HCT116 (cell line): ENCODE results near the gene PLSCR1. TPM values are rescaled to one million over a fixed set of nuclear protein-coding genes. Genes with fewer than 3 reads are reported as not detected.

ENCODE experiments used
- ATAC-seq: fragments of 200-7000 bp; cut with Tn5 transposase; 2 replicates; pipeline ENCODE4 v1.9.1; 2020; ENCODE audit warnings: mild to moderate bottlenecking, moderate library complexity
- BruUV-seq: library from RNA; stranded (reverse); fragments of 400-500 nt; replicated peaks from 2 replicates; lab custom pipeline; 2021; lab: Mats Ljungman, UMichigan
- CTCF ChIA-PET: fragments of 300-600 bp; sonication (Branson Sonifier 250); formaldehyde crosslinking; loops from one replicate; lab custom pipeline; 2021; ENCODE audit warnings: antibody characterized with exemption; lab: Charles Lee
- POLR2A ChIA-PET: fragments of 300-600, 350-600 bp; sonication (Branson Sonifier 250); formaldehyde crosslinking; loops from one replicate; lab custom pipeline; 2021; ENCODE audit warnings: antibody characterized with exemption; lab: Charles Lee
- RAD21 ChIA-PET, 2 experiments: fragments of 300-600 bp; sonication (Branson Sonifier 250); formaldehyde crosslinking; loops; one replicate each; lab custom pipeline; 2023; ENCODE audit warnings: low total read pairs in 2 of 2; ENCODE audit not compliant: uncharacterized antibody in 2 of 2, unreplicated experiment in 2 of 2, low non-redundant PET in 1 of 2; lab: Charles Lee
- DNase-seq: peaks from one replicate; pipeline ENCODE4 v3.0.0-alpha.2; 2010; ENCODE audit warnings: low read depth, low spot score
- H2AFZ ChIP-seq: fragments of 200-600 bp; shearing (Covaris generic), sonication (generic); 2 replicates; pipeline ENCODE4 v1.6.1; 2017; ENCODE audit warnings: low read depth, mixed run types, mixed read lengths, antibody characterized with exemption, low read length; ENCODE audit not compliant: poor library complexity, severe bottlenecking
- H3K27ac ChIP-seq: 2 replicates; pipeline ENCODE4 v1.5.1; 2012; ENCODE audit warnings: low read depth, low read length
- H3K27me3 ChIP-seq: fragments of 200-600 bp; sonication (generic); 2 replicates; pipeline ENCODE4 v1.6.1; 2016; ENCODE audit warnings: mixed run types, low read length, mixed read lengths; ENCODE audit not compliant: insufficient read depth
- H3K36me3 ChIP-seq, 2 experiments: fragments of 200-500 bp in 1 of 2; fragments of 200-600 bp in 1 of 2; sonication (Bioruptor generic) in 1 of 2; sonication (generic) in 1 of 2; 2 replicates each; pipeline versions ENCODE4 v1.5.1 to v1.6.1; 2014 to 2016; ENCODE audit warnings: low read length in 2 of 2, inconsistent platforms in 1 of 2, mixed read lengths in 1 of 2, mixed run types in 1 of 2; ENCODE audit not compliant: insufficient read depth in 2 of 2, control insufficient read depth in 1 of 2
- H3K4me1 ChIP-seq, 2 experiments: fragments of 200-600 bp in 1 of 2; sonication (generic) in 1 of 2; 2 replicates each; pipeline versions ENCODE4 v1.5.1 to v1.6.1; 2012 to 2017; ENCODE audit warnings: low read length in 2 of 2, inconsistent platforms in 1 of 2, mild to moderate bottlenecking in 1 of 2, mixed read lengths in 1 of 2, mixed run types in 1 of 2, moderate library complexity in 1 of 2; ENCODE audit not compliant: insufficient read depth in 2 of 2, control insufficient read depth in 1 of 2
- H3K4me2 ChIP-seq: fragments of 200-600 bp; sonication (generic); 2 replicates; pipeline ENCODE4 v1.6.1; 2017; ENCODE audit warnings: mixed run types, low read length, mixed read lengths
- H3K4me3 ChIP-seq, 2 experiments: fragments of 200-600 bp in 1 of 2; sonication (generic) in 1 of 2; replicated peaks in 1 of 2; 2 replicates each; pipeline ENCODE4 v1.5.1; 2011 to 2016; ENCODE audit warnings: low read length in 2 of 2, control low read depth in 1 of 2, low read depth in 1 of 2, mild to moderate bottlenecking in 1 of 2, mixed read lengths in 1 of 2, mixed run types in 1 of 2
- H3K79me2 ChIP-seq: fragments of 200-600 bp; sonication (generic); 2 replicates; pipeline ENCODE4 v1.6.1; 2017; ENCODE audit warnings: mild to moderate bottlenecking, mixed run types, low read length, moderate library complexity, mixed read lengths; ENCODE audit not compliant: insufficient read depth
- H3K9ac ChIP-seq: fragments of 200-600 bp; sonication (generic); 2 replicates; pipeline ENCODE4 v1.6.1; 2016; ENCODE audit warnings: low read length, mixed read lengths
- H3K9me2 ChIP-seq: fragments of 200-600 bp; sonication (generic), shearing (Covaris generic); 2 replicates; pipeline ENCODE4 v1.6.1; 2017; ENCODE audit warnings: mixed run types, mild to moderate bottlenecking, moderate library complexity; ENCODE audit not compliant: insufficient read depth
- H3K9me3 ChIP-seq, 2 experiments: fragments of 200-500 bp in 1 of 2; fragments of 200-600 bp in 1 of 2; sonication (Bioruptor generic) in 1 of 2; sonication (generic) in 1 of 2; 2 replicates each; pipeline ENCODE4 v1.6.1; 2014 to 2017; ENCODE audit warnings: low read length in 2 of 2, mixed read lengths in 2 of 2, inconsistent platforms in 1 of 2, low read depth in 1 of 2, mild to moderate bottlenecking in 1 of 2, mixed run types in 1 of 2, moderate library complexity in 1 of 2; ENCODE audit not compliant: control insufficient read depth in 1 of 2, insufficient read depth in 1 of 2
- H4K20me1 ChIP-seq: fragments of 200-600 bp; sonication (generic), shearing (Covaris generic); 2 replicates; pipeline ENCODE4 v1.6.1; 2017; ENCODE audit warnings: mixed run types, mild to moderate bottlenecking, moderate library complexity; ENCODE audit not compliant: insufficient read depth
- ATF3 ChIP-seq: IDR thresholded peaks from 2 replicates; pipeline ENCODE4 v1.6.1; 2012
- CBX3 ChIP-seq: IDR thresholded peaks from 2 replicates; pipeline ENCODE4 v1.6.1; 2012; ENCODE audit warnings: low read depth
- CEBPB ChIP-seq: IDR thresholded peaks from 2 replicates; pipeline ENCODE4 v1.6.1; 2012; ENCODE audit warnings: low read depth
- CTCF ChIP-seq, 3 experiments: fragments of 200-600 bp in 1 of 3; sonication (generic) in 1 of 3; IDR thresholded peaks in 2 of 3; conservative IDR thresholded peaks in 1 of 3; 2 replicates each; pipeline ENCODE4 v1.5.1; 2012 to 2017; ENCODE audit warnings: low read depth in 2 of 3, low read length in 2 of 3, antibody characterized with exemption in 1 of 3, borderline replicate concordance in 1 of 3, control low read depth in 1 of 3, mild to moderate bottlenecking in 1 of 3, mixed read lengths in 1 of 3, mixed run types in 1 of 3, moderate library complexity in 1 of 3; ENCODE audit not compliant: insufficient read depth in 1 of 3
- EGR1 ChIP-seq: IDR thresholded peaks from 2 replicates; pipeline ENCODE4 v1.6.1; 2012; ENCODE audit warnings: low read depth
- EZH2 ChIP-seq: fragments of 200-600 bp; sonication (generic); IDR thresholded peaks from 2 replicates; pipeline ENCODE4 v1.6.1; 2017; ENCODE audit warnings: antibody characterized with exemption, mixed run types
- EZH2phosphoT487 ChIP-seq: fragments of 200-600 bp; IDR thresholded peaks from 2 replicates; pipeline ENCODE4 v1.6.1; 2018; ENCODE audit warnings: antibody characterized with exemption, borderline replicate concordance
- POLR2A ChIP-seq: IDR thresholded peaks from 2 replicates; pipeline ENCODE4 v1.7.0; 2011; ENCODE audit warnings: borderline replicate concordance; ENCODE audit not compliant: insufficient read depth, insufficient read length; ENCODE audit errors: extremely low read depth
- POLR2AphosphoS5 ChIP-seq: IDR thresholded peaks from 2 replicates; pipeline ENCODE4 v1.6.1; 2011; ENCODE audit warnings: mild to moderate bottlenecking, low read depth, low read length, moderate library complexity
- SP1 ChIP-seq: IDR thresholded peaks from 2 replicates; pipeline ENCODE4 v1.6.1; 2012; ENCODE audit warnings: low read depth
- TCF7L2 ChIP-seq: IDR thresholded peaks from 2 replicates; pipeline ENCODE4 v1.7.0; 2011; ENCODE audit warnings: borderline replicate concordance, inconsistent platforms; ENCODE audit not compliant: insufficient read depth, insufficient read length; ENCODE audit errors: extremely low read depth
- YY1 ChIP-seq: IDR thresholded peaks from 2 replicates; pipeline ENCODE4 v1.6.1; 2011; ENCODE audit warnings: low read length, low read depth, moderate library complexity, mild to moderate bottlenecking; ENCODE audit not compliant: insufficient replicate concordance; ENCODE audit errors: extremely low read depth
- intact Hi-C: fragments of 100-400 bp; cut with micrococcal nuclease; formaldehyde crosslinking; loops from 2 replicates; pipeline ENCODE4 v1.10.0; 2022
- total RNA-seq: library from RNA; stranded (reverse); gene quantifications from one replicate; pipeline ENCODE4 v1.2.1, GENCODE V29; 2021; ENCODE audit not compliant: unreplicated experiment
- TF ChIP-seq, protein P1 (sequence below): IDR thresholded peaks from 2 replicates; pipeline ENCODE4 v1.6.1; 2012

The PLSCR1 gene
- total RNA-seq, 1 experiment from 2014 or later = 44.2 TPM

DNA sequence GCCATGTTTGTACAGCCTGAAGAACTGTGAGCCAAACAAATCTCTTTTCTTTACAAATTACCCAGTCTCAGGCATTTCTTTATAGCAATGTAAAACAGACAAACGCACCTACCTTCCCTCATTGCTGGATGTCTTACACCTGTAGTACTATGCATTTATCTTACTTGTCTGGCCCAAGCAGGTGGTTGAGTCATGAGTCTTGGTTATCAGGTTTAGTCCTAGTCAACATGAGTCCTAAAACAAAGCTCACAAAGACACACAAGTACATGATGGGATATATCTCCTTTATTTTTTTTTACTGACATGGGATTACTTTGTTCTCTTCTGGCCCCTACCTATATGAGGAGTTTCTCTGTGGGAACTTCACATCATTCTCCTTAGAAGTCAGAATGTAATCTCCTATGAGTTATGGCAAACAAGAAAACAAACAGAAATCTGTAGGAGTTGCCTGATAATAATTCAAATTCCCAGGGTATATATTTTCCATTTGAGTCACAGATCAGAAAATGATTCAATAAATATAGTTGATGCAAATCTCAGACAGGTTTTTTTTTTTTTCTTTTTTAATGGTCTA is 41.4 kb downstream of the PLSCR1 start (continued):
- no peak for TF ChIP-seq YY1
- TF ChIP-seq ATF3 = no peak
- TF ChIP-seq EZH2 = no peak
- TF ChIP-seq, protein P1, sequence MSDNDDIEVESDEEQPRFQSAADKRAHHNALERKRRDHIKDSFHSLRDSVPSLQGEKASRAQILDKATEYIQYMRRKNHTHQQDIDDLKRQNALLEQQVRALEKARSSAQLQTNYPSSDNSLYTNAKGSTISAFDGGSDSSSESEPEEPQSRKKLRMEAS = no peak
- TF ChIP-seq CEBPB = no peak

- no peaks in the 10 kb centered on the region for H3K9me2 ChIP-seq
Measured at GRCh38 chr3:146501752-146502151, 42.7 kb downstream of the PLSCR1 start.

More at GRCh38 chr3:146501752-146502151, 42.7 kb downstream of the PLSCR1 start:
- DNase-seq (no peak), ATAC-seq (no peak)
- H3K27ac ChIP-seq = no peak overlapping the region
- H3K4me3 ChIP-seq = no peak overlapping the region
- intact Hi-C loops = no loop called here
- no peak for TF ChIP-seq CBX3
- TF ChIP-seq POLR2AphosphoS5 = no peak
- TF ChIP-seq SP1 = no peak
- TF ChIP-seq, protein P1 = no peak
- no peak for TF ChIP-seq EZH2
- TF ChIP-seq CTCF (IDR thresholded peaks at IDR 0.05 in 2 of 3, conservative IDR thresholded peaks at IDR 0.05 in 1 of 3; ENCODE audit: borderline replicate concordance in 1 of 3, insufficient read depth in 1 of 3, low read depth in 2 of 3, low read length in 2 of 3) = no peak
- TF ChIP-seq EGR1 = no peak
- TF ChIP-seq TCF7L2 = no peak
- TF ChIP-seq EZH2phosphoT487 = no peak
- no peak for TF ChIP-seq CEBPB
- no peak for TF ChIP-seq ATF3
- TF ChIP-seq POLR2A = no peak
- no peak overlapping the region for H3K4me2 ChIP-seq
- ChIA-PET RAD21 (no interaction called here), POLR2A (no interaction called here), CTCF (no interaction called here)
- no peaks in the 10 kb centered on the region for H3K36me3 ChIP-seq
- no peaks in the 10 kb centered on the region for H4K20me1 ChIP-seq
- H3K27me3 ChIP-seq = no peaks in the 10 kb centered on the region
- BruUV-seq = no TSS peak
- peaks cover 19 to 43% of the 10 kb centered on the region in 2 experiments for H3K4me1 ChIP-seq
- H3K9ac ChIP-seq = no peak overlapping the region
- no peaks in the 10 kb centered on the region for H3K9me3 ChIP-seq
- no peak overlapping the region for H2AFZ ChIP-seq
- no peaks in the 10 kb centered on the region for H3K79me2 ChIP-seq
